Measurements from ENCODE around the gene CD40LG.

The CD40LG gene

DNA sequence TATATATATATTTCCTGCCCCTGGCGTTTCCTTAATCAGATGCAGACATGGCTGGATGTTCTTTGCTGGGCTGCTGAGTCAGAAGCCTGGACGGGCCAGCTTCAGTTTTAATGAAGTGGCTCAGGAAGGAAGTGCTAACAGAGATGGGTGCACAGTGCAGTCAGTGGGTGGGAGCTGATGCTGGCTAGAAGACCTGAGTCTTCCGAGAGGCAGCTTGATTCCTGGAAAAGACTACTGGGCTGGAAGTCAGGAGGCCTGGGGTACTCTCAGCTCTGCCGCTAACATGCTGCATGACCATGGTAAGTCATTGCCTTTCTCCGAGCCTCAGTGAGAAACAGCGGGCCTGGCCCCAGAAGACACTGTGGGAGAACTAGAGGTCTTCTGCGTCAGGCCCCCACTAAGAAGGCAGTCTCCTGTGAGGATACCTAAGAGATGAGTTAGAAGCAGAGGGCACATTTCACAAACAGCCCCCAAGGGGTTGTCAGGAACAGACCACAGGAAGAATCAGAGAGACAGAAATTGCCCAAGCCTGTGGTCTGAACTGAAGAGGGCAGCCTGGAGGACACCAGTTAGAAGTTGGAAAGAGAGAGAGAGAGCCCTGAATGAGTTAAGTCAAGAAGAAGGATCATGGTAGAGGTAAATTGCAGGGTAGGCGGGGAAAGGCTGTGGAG is 8.3 kb upstream of the CD40LG start:
- Histone ChIP-seq H3K4me1 (ENCODE audit: insufficient read depth, low read length, poor library complexity, severe bottlenecking) (peaks cover 29% of the 10 kb centered on the region), H3K4me3 (ENCODE audit: low read length, poor library complexity, severe bottlenecking) (peak overlapping the region; percentile 43), H4K20me1 (ENCODE audit: insufficient read depth, low read length, poor library complexity, severe bottlenecking) (no peaks in the 10 kb centered on the region), H3K9me2 (replicated peaks; ENCODE audit: low read depth, low read length) (no peaks in the 10 kb centered on the region), H3K79me2 (ENCODE audit: insufficient read depth, low read length) (no peaks in the 10 kb centered on the region), H3K36me3 (ENCODE audit: insufficient read depth, low read length) (no peaks in the 10 kb centered on the region), H2AFZ (ENCODE audit: low read length) (no peak overlapping the region), H3K9me3 (ENCODE audit: insufficient read depth, low read depth, low read length) (no peaks in the 10 kb centered on the region), H3K4me2 (ENCODE audit: low read depth, low read length, poor library complexity, severe bottlenecking) (peak overlapping the region; percentile 59), H3K9ac (ENCODE audit: low read depth, low read length, poor library complexity, severe bottlenecking) (no peak overlapping the region), H3K27me3 (ENCODE audit: insufficient read depth, low read length, poor library complexity, severe bottlenecking) (no peaks in the 10 kb centered on the region), H3F3A (ENCODE audit: low read depth) (no peaks in the 10 kb centered on the region)
- no peak for TF ChIP-seq EZH2phosphoT487 (IDR thresholded peaks at IDR 0.05; ENCODE audit: borderline replicate concordance)
- TF ChIP-seq, protein P1, sequence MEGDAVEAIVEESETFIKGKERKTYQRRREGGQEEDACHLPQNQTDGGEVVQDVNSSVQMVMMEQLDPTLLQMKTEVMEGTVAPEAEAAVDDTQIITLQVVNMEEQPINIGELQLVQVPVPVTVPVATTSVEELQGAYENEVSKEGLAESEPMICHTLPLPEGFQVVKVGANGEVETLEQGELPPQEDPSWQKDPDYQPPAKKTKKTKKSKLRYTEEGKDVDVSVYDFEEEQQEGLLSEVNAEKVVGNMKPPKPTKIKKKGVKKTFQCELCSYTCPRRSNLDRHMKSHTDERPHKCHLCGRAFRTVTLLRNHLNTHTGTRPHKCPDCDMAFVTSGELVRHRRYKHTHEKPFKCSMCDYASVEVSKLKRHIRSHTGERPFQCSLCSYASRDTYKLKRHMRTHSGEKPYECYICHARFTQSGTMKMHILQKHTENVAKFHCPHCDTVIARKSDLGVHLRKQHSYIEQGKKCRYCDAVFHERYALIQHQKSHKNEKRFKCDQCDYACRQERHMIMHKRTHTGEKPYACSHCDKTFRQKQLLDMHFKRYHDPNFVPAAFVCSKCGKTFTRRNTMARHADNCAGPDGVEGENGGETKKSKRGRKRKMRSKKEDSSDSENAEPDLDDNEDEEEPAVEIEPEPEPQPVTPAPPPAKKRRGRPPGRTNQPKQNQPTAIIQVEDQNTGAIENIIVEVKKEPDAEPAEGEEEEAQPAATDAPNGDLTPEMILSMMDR (conservative IDR thresholded peaks at IDR 0.05; ENCODE audit: low read length): no peak

DNA sequence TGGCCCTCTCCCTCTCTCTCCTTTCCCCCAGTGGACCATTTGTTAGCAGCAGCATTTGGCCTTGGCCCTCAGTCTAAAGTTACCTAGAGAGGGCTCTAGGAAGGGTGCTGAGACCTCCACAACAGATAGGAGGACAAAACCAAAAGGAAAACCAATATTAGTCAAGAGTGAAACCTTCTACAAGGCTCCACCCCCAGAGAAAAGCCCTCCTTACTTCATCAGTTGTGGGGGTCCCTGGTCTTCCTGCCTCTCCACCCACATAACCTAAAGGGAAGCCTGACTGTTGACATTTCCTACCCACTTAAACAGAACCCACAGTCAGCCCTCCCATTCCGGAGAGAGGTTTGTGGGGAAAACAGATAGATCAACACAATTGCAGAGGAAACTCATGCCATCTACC is 4.7 kb upstream of the CD40LG start:
- no peak overlapping the region for H2AFZ ChIP-seq (ENCODE audit: low read length)
- H3K9me2 ChIP-seq (replicated peaks; ENCODE audit: low read depth, low read length): no peaks in the 10 kb centered on the region
- no peaks in the 10 kb centered on the region for H4K20me1 ChIP-seq (ENCODE audit: insufficient read depth, low read length, poor library complexity, severe bottlenecking)
- no peaks in the 10 kb centered on the region for H3K79me2 ChIP-seq (ENCODE audit: insufficient read depth, low read length)
- no peaks in the 10 kb centered on the region for H3K36me3 ChIP-seq (ENCODE audit: insufficient read depth, low read length)
- H3K4me1 ChIP-seq (ENCODE audit: insufficient read depth, low read length, poor library complexity, severe bottlenecking): peaks cover 26% of the 10 kb centered on the region
- H3F3A ChIP-seq (ENCODE audit: low read depth): no peaks in the 10 kb centered on the region
- no peak overlapping the region for H3K4me3 ChIP-seq (ENCODE audit: low read length, poor library complexity, severe bottlenecking)
- H3K9ac ChIP-seq (ENCODE audit: low read depth, low read length, poor library complexity, severe bottlenecking): no peak overlapping the region
- H3K27me3 ChIP-seq (ENCODE audit: insufficient read depth, low read length, poor library complexity, severe bottlenecking): no peaks in the 10 kb centered on the region
- no peaks in the 10 kb centered on the region for H3K9me3 ChIP-seq (ENCODE audit: insufficient read depth, low read depth, low read length)
- H3K4me2 ChIP-seq (ENCODE audit: low read depth, low read length, poor library complexity, severe bottlenecking): no peak overlapping the region
- TF ChIP-seq, protein P1 (conservative IDR thresholded peaks at IDR 0.05; ENCODE audit: low read length): no peak
- no peak for TF ChIP-seq EZH2phosphoT487 (IDR thresholded peaks at IDR 0.05; ENCODE audit: borderline replicate concordance)

DNA sequence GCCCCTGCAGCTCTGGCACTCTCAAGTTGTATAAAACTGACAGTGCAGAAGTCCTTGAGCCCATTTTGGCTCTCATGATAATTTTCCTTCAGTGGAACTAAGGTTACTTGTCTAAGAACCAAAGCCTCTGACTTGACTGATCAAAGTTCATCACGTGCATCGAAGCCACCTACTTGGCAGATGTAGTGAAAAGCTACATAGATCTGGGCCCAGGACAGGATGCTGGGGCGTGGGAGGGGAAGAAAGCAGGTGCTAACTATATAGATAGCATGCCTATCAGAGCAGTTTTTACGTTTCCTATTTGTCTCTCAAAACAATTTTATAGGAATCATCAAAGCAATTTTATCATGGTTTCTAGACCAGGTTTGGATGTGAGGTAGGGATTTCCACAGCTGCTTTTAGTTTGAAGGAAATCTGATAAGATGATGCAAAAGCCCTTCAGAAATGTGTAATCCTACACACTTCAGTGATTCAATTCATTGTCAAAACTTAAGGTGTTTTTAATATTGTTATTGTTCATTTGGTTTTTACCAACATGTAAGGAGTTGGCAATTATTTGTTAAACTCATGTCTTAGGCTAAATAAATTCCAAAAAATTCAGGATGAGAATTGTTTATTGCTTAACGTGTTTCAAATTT is 1.2 kb upstream of the CD40LG start:
- Histone ChIP-seq H2AFZ (ENCODE audit: low read length) (no peak overlapping the region), H3K4me1 (ENCODE audit: insufficient read depth, low read length, poor library complexity, severe bottlenecking) (peaks cover 17% of the 10 kb centered on the region), H3K79me2 (ENCODE audit: insufficient read depth, low read length) (no peaks in the 10 kb centered on the region), H3K4me2 (ENCODE audit: low read depth, low read length, poor library complexity, severe bottlenecking) (no peak overlapping the region), H3K27me3 (ENCODE audit: insufficient read depth, low read length, poor library complexity, severe bottlenecking) (no peaks in the 10 kb centered on the region), H3F3A (ENCODE audit: low read depth) (no peaks in the 10 kb centered on the region), H3K9me3 (ENCODE audit: insufficient read depth, low read depth, low read length) (no peaks in the 10 kb centered on the region), H3K4me3 (ENCODE audit: low read length, poor library complexity, severe bottlenecking) (no peak overlapping the region), H3K9ac (ENCODE audit: low read depth, low read length, poor library complexity, severe bottlenecking) (no peak overlapping the region), H3K36me3 (ENCODE audit: insufficient read depth, low read length) (no peaks in the 10 kb centered on the region), H3K9me2 (replicated peaks; ENCODE audit: low read depth, low read length) (no peaks in the 10 kb centered on the region), H4K20me1 (ENCODE audit: insufficient read depth, low read length, poor library complexity, severe bottlenecking) (no peaks in the 10 kb centered on the region)
- TF ChIP-seq EZH2phosphoT487 (IDR thresholded peaks at IDR 0.05; ENCODE audit: borderline replicate concordance): no peak
- TF ChIP-seq, protein P1 (conservative IDR thresholded peaks at IDR 0.05; ENCODE audit: low read length): no peak
